HG03378 (cell line): ENCODE results near the gene QSOX1.

Experiments
- ATAC-seq: cut with Tn5 transposase; IDR thresholded peaks from one replicate; pipeline ENCODE4 v1.9.1; 2021; ENCODE audit warnings: mild to moderate bottlenecking, moderate library complexity; ENCODE audit not compliant: unreplicated experiment

The QSOX1 gene

DNA sequence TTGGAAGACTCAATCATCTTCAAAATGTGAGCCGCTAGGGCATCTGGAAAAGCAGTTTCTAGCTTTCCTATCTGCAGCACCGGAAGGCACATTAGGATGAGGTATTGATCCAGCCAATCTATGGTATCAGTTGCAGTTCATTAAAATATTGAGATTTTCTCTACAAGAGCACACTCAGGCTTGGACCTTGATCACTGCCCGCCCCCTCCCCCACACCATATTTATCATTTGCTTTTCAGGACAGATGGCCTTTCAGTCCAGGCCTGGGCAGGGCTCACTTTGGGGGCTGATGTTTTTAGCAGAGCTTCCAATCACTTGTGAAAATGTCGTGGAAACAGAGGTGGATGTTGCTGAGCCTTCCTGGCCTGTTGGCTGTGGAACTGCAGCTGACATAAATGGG, 92.9 kb downstream of the QSOX1 start:
- no peak for ATAC-seq

DNA sequence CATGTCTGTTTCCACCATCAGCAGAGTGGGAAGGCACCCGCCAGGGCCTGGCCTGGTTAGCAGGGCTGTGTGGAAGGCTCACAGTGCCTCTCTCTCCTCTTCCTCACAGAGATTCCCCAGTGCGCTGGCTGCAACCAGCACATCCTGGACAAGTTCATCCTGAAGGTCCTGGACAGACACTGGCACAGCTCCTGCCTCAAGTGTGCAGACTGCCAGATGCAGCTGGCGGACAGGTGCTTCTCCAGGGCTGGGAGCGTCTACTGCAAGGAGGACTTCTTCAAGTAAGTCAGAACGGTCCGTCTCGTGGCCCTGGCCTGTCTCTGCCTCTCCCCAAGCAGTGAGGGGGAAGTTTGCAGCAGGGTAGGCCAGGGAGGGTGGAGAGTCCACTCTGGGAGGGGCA, 93.5 kb downstream of the QSOX1 start:
- ATAC-seq = no peak

DNA sequence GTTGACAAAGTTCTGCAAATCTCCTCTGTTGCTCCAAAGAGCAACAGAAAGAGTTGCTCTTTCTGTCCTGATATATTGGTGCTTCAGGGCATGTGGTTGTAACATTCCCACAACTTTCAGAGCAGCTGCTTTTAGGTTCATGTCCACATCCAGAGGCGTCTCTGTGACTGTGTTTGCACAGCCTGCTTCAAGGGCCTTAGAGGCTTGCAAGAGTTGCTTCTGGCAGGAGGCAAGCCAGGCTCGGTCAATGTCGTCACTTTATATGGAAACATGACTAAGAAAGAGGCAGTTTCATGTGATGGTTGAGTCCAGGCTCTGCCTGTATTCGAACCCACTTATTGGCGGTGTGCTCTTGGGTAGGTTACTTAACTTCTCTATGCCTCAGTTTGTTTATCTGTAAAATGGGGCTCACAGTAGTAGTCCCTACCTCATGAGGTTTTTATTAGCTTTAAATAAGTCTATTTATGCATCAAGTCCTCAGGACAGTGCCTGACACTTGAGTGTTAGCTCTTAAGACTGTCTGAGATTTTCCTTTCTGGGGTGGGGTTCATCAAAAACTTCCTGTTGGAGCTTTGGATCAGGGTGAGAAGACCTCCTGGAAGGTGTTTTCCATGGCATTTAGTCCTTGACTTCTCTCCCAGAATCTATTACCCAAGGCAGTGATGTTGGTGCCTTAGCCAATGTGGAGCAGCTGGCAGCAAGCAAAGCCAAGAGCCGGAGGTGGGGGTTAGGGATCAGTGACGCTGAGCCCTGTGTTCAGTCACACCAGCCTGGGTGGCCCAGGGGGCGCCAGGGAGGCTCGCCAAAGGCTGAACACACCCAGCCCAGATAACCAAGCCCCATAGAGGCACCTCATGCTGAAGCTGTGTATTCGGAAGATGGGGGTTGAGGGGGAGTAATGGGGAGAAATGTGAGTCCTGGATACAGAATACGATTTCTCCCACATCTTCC, 94.3 kb downstream of the QSOX1 start:
- ATAC-seq = no peak

DNA sequence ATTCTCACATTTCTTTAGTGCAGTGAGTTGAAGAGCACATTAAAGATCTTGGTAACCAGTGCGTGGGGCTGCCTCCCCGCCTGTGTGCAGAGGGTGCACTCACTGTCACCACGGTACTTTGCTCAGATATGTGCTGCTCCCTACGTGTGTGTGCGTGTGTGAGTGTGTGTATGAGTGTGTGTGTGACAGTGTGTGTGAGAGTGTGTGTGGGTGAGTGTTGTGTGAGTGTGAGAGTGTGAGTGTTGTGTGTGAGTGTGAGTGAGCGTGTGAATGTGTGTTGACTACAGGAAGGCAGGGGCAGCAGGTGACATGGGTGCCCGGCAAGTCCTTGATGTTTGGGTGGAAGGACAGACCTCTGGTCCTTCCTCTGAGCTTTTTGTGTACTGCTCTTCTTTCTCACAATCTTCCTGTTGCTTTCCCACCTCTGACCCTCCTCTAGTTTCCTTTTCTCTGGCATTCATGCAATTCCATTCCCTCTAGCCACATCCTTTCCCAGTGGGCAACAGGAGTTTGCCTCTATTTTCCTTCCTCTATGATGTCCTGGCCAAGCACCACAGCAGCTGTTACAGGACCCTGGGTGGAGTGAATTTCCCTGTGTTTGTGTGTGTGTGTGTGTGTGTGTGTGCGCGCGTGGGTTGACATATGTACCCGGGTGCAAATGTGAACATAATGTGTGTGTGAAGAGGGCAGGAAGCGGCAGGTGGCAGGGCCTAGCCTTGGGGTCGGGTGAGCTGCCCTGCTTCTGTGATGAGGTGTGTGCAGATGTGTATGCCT, 95.2 kb downstream of the QSOX1 start:
- no peak for ATAC-seq

DNA sequence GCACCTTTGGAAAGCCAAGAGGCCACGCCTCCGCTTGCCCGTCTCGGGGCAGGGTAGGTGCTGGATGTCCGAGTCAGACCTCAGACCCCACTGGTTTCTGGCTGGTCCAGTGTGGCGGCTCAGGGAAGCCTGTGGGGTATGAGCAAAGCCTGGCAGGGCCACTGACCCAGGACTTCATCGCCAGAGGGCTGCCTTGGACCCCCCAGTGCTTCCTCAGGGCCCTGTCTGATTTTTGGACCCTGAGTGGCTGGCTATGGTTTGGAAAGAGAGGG, 95.8 kb downstream of the QSOX1 start:
- no peak for ATAC-seq

DNA sequence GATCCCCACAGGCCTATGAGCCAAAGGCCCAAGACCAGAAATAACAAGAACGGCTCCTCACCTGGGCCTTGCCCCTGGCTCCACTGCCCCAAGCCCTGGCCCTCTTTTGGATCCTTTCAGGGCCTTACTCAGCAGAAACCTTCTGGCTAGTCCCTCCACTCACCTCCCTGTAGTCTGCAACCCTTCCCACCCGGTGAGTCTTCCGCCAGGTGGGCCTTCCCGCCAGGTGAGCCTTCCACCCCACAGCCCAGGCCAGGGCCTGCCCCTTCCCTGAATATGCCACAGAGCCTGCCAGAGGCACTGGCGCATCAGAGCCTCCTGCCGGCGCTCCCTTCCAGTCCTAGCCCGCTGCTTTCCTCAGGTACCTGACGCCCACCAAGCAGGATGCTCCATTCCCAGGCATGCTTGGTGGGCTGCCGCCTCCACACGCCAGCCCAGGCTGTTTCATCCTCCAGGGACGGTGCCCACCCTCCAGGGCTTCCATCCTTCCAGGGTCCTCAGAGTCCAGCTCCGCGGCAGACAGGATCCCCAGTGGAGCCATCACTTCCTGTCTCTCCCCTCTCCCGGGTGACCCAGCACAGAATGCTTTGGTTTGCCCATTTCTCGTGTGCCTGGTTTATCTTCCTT, 96.3 kb downstream of the QSOX1 start:
- no peak for ATAC-seq

DNA sequence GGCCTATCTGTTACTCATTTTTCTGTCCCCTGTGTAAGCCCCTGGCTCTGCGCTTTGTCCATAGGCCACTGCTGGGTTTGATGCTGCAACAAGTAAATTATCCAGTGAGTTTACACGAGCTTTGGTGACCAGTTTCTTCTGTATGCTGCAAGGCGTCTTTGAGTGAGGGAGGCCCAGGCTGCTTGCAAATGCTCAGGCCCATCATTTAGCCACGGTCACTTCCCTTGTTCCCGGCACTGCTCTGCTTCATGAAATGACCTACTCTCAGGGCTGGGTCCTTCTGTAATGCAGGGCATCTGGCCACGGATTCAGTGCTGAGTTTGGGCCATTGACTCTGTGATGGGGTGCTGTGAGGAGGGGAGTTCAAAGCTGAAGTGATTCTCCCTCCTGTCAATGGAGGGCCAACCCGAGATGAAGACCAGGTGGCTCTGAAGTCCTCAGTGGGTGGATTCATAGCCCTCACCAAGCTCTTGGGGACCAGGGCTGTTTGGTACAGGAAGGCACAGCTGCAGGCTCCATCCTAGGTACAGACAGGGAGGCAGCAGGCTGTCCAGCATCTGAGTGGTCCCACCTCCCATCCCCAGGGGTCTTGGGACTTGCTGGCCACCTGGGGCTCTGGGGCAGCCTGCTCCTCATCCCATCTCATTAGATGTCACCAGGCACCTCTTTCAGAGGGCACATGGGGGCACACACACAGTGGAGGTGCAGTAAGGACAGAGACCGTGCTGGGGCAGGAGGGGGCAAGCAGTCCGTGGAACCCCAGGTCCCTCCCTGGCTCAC, 97.0 kb downstream of the QSOX1 start:
- no peak for ATAC-seq

DNA sequence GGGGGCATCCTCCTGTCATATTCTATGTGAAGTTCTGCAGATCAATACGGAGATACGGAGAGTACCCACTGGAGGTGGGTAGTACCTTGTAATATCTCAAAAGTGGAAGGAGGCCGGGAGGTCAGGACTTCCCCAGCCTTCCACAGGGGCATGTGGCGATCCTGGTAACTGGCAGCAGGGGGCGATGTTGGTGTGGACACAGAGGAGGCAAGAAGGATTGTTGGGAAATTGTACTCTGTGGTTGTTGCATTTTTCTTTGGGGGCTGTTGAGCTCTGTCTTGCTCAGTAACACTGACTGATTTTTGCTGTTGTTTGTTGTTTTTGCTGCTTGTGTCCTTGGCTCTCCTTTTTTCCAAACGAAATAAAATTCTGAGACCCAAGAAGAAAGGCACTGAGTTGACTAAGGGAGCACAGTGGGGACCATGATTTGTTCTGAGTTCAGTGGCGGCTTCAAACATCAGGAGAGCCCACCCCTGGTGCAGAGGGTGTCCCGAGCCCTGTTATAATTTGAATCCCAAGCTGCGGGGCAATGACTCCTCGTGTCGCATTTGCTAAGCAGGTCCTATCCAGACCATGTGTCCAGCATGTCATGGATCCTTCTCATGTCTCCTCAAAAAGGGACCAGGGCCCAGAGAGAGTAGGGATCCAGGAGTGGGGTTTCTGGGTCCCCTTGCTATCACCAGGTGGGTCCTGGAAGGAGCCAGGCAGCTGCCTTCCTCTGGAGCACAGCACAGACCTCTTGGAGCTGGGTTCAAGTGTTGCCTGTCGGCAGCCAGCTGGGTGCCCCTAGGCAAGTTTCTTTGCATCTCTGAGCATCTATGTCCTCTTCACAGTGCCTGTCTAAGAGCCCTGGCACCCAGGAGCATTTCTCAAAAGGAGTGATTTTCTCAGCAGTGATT, 98.2 kb downstream of the QSOX1 start:
- peak; percentile 68 for ATAC-seq
